ENCODE measurements around the gene NTRK3.

- TF ChIP-seq CTCF (IDR thresholded peaks at IDR 0.05), result no peak
- TF ChIP-seq POLR2A (IDR thresholded peaks at IDR 0.05), result no peak
Observed at GRCh38 chr15:87967951-87968350, 288.6 kb downstream of the NTRK3 start.
